ENCODE data around the gene TINCR.

DNA sequence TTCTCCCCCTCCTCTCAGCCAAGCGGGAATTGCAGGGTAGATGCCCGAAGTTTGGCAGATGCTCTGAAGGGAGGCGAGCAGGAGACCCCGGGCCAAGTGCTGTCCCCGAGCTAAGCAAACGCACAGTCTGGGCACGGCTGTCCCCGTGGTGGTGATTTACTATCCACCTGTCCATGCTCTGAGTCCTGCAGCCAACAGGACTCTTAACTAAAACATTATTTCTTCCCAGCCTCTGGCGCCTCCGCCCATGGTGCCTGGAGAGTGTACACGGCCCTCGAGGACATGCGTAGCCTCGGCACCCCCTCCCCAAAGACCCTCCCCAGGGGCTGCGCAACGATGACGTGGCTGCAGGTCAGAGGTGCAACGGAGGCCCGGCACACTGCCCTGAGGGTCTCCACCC is 7.6 kb downstream of the TINCR start:
- TF ChIP-seq FOXP1 (CRISPR knock-in tag; IDR thresholded peaks at IDR 0.05; ENCODE audit: borderline replicate concordance) (no peak), ZNF532 (CRISPR knock-in tag; IDR thresholded peaks at IDR 0.05; ENCODE audit: borderline replicate concordance) (no peak), USF2 (CRISPR knock-in tag; IDR thresholded peaks at IDR 0.05) (no peak), TEAD4 (CRISPR knock-in tag; IDR thresholded peaks at IDR 0.05) (no peak), ATF3 (CRISPR knock-in tag; conservative IDR thresholded peaks at IDR 0.05) (no peak)
- TF ChIP-seq, protein P1, sequence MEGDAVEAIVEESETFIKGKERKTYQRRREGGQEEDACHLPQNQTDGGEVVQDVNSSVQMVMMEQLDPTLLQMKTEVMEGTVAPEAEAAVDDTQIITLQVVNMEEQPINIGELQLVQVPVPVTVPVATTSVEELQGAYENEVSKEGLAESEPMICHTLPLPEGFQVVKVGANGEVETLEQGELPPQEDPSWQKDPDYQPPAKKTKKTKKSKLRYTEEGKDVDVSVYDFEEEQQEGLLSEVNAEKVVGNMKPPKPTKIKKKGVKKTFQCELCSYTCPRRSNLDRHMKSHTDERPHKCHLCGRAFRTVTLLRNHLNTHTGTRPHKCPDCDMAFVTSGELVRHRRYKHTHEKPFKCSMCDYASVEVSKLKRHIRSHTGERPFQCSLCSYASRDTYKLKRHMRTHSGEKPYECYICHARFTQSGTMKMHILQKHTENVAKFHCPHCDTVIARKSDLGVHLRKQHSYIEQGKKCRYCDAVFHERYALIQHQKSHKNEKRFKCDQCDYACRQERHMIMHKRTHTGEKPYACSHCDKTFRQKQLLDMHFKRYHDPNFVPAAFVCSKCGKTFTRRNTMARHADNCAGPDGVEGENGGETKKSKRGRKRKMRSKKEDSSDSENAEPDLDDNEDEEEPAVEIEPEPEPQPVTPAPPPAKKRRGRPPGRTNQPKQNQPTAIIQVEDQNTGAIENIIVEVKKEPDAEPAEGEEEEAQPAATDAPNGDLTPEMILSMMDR (IDR thresholded peaks at IDR 0.05) = no peak

Data from WTC11 (cell line).